HepG2 (cell line): Measurements from ENCODE around the gene MYO16.

Experiments
- CEBPG ChIP-seq: IDR thresholded peaks from 2 replicates; pipeline ENCODE4 v1.6.1; 2016
- CHD2 ChIP-seq: IDR thresholded peaks from 2 replicates; pipeline ENCODE4 v1.6.1; 2011; ENCODE audit warnings: low read depth, low read length, improper control_type of control experiment
- EZH2 ChIP-seq: conservative IDR thresholded peaks from 2 replicates; pipeline ENCODE4 v1.6.1; 2012; ENCODE audit warnings: mild to moderate bottlenecking, low read depth, low read length, moderate library complexity
- IRF1 ChIP-seq: sonication (generic); formaldehyde crosslinking; IDR thresholded peaks from 2 replicates; pipeline ENCODE4 v1.4.0; 2020; ENCODE audit warnings: low read depth, mild to moderate bottlenecking, missing genetic modification reagents
- POLR2A ChIP-seq, 2 experiments: IDR thresholded peaks; 2 replicates each; pipeline ENCODE4 v1.6.1; 2011; ENCODE audit warnings: low read depth in 2 of 2, low read length in 2 of 2, mild to moderate bottlenecking in 1 of 2, moderate library complexity in 1 of 2; ENCODE audit not compliant: insufficient read depth in 1 of 2
- SETDB1 ChIP-seq: sonication (generic); formaldehyde crosslinking; IDR thresholded peaks from 2 replicates; pipeline ENCODE4 v1.5.1; 2020; ENCODE audit warnings: missing genetic modification reagents, mild to moderate bottlenecking, borderline replicate concordance
- ZFP36 ChIP-seq: fragments of 150-350 bp; IDR thresholded peaks from 2 replicates; pipeline ENCODE4 v1.6.1; 2018; ENCODE audit warnings: borderline replicate concordance, low read length, low read depth; ENCODE audit not compliant: partially characterized antibody
- ZNF747 ChIP-seq: sonication (generic); formaldehyde crosslinking; IDR thresholded peaks from 2 replicates; pipeline ENCODE4 v1.8.1; 2023; ENCODE audit warnings: missing genetic modification reagents, mild to moderate bottlenecking, borderline replicate concordance
- TF ChIP-seq, protein P1 (sequence below): IDR thresholded peaks from 2 replicates; pipeline ENCODE4 v1.6.1; 2012; ENCODE audit warnings: inconsistent platforms
- TF ChIP-seq, protein P2 (sequence below): sonication (generic); formaldehyde crosslinking; IDR thresholded peaks from 2 replicates; pipeline ENCODE4 v1.8.0; 2022; ENCODE audit warnings: mild to moderate bottlenecking, missing genetic modification reagents

GRCh38 chr13:109154146-109154545 lies 524.7 kb downstream of the MYO16 start:
- TF ChIP-seq, protein P1, sequence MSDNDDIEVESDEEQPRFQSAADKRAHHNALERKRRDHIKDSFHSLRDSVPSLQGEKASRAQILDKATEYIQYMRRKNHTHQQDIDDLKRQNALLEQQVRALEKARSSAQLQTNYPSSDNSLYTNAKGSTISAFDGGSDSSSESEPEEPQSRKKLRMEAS, result no peak
- TF ChIP-seq ZNF747, result no peak
- no peak for TF ChIP-seq EZH2
- TF ChIP-seq POLR2A (IDR thresholded peaks at IDR 0.05; ENCODE audit: insufficient read depth in 1 of 2, low read depth in 2 of 2, low read length in 2 of 2), result no peak
- no peak for TF ChIP-seq CEBPG
- TF ChIP-seq, protein P2, sequence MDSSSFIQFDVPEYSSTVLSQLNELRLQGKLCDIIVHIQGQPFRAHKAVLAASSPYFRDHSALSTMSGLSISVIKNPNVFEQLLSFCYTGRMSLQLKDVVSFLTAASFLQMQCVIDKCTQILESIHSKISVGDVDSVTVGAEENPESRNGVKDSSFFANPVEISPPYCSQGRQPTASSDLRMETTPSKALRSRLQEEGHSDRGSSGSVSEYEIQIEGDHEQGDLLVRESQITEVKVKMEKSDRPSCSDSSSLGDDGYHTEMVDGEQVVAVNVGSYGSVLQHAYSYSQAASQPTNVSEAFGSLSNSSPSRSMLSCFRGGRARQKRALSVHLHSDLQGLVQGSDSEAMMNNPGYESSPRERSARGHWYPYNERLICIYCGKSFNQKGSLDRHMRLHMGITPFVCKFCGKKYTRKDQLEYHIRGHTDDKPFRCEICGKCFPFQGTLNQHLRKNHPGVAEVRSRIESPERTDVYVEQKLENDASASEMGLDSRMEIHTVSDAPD, result no peak
- no peak for TF ChIP-seq SETDB1 (CRISPR knock-in tag)
- no peak for TF ChIP-seq ZFP36
- TF ChIP-seq IRF1 (CRISPR knock-in tag), result no peak
- TF ChIP-seq CHD2, result no peak
